Lower lobe of right lung (tissue), 2 donors: ENCODE data around the gene MEGF11. TPM values are rescaled to one million over a fixed set of nuclear protein-coding genes. Genes with fewer than 3 reads are reported as not detected.

Experiments used
- ATAC-seq, 2 donors: fragments of 200-7000 bp; cut with Tn5 transposase; one replicate each; pipeline ENCODE4 v1.9.1; 2020 to 2022; ENCODE audit warnings: mild to moderate bottlenecking in 2 of 2, moderate library complexity in 2 of 2
- DNase-seq: peaks from one replicate; pipeline ENCODE4 v3.0.0-alpha.2; 2020
- H3K27ac ChIP-seq: fragments of 200-600 bp; one replicate; pipeline ENCODE4 v1.8.0; 2022
- H3K27me3 ChIP-seq: fragments of 200-600 bp; one replicate; pipeline ENCODE4 v1.8.0; 2022; ENCODE audit warnings: low read depth
- H3K36me3 ChIP-seq: fragments of 200-600 bp; one replicate; pipeline ENCODE4 v1.8.0; 2022; ENCODE audit warnings: mild to moderate bottlenecking
- H3K4me1 ChIP-seq: fragments of 200-600 bp; one replicate; pipeline ENCODE4 v1.8.0; 2022
- H3K4me3 ChIP-seq: fragments of 200-600 bp; one replicate; pipeline ENCODE4 v1.8.0; 2022; ENCODE audit warnings: mild to moderate bottlenecking
- H3K9me3 ChIP-seq: fragments of 200-600 bp; one replicate; pipeline ENCODE4 v1.8.0; 2022
- CTCF ChIP-seq: fragments of 200-600 bp; IDR thresholded peaks from one replicate; pipeline ENCODE4 v1.8.0; 2022; ENCODE audit warnings: antibody characterized with exemption, mild to moderate bottlenecking
- intact Hi-C: fragments of 100-400 bp; cut with DNase I; formaldehyde crosslinking; loops from one replicate; pipeline ENCODE4 v1.11.0; 2022
- total RNA-seq: library from RNA; stranded (reverse); fragmentation: NEBNext Ultra II Directional; extraction: Animal tissue kit (Norgen Biotek cat#: 25700); gene quantifications from one replicate; pipeline ENCODE4 v1.2.1, GENCODE V29; 2021
- donor health status: DM: no; HTN: yes; CAD: no; lungs with severe emphysema.

MEGF11 gene
- total RNA-seq, 1 donor from 2014 or later: not detected

- Histone ChIP-seq H3K27me3 (no peaks in the 10 kb centered on the region), H3K9me3 (no peaks in the 10 kb centered on the region), H3K4me1 (peaks cover 6% of the 10 kb centered on the region), H3K4me3 (no peak overlapping the region), H3K36me3 (no peaks in the 10 kb centered on the region), H3K27ac (no peak overlapping the region)
- ATAC-seq (no peak), DNase-seq (no peak)
- no peak for TF ChIP-seq CTCF
- intact Hi-C loops: no loop called here
These were observed 316.5 kb downstream of the MEGF11 start for GRCh38 chr15:65937054-65937453.

DNA sequence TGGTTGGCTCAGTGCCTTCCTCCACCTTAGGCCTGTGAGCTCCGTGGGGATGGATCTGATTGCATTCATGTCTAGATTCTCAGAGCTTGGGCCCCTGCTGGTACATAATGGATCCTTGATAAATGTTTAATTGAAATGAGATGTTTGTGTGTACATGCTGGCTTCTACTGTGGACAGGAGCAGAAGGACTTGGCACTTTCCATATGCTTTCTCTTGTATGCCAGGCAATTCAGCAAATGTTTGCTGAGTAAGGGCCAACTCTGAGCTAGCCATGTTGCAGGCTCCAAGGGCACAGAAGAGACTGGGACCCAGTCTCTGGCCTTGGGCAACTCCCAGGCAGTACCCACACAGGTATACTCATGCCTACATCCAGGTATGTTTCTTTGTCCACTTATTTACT lies 317.3 kb downstream of the MEGF11 start:
- ATAC-seq: no peak

GRCh38 chr15:65935391-65935790 lies 318.2 kb downstream of the MEGF11 start:
- no peak for TF ChIP-seq CTCF
- H3K36me3 ChIP-seq: no peaks in the 10 kb centered on the region
- intact Hi-C loops: no loop called here
- no peak for ATAC-seq
- no peaks in the 10 kb centered on the region for H3K27me3 ChIP-seq
- H3K4me1 ChIP-seq: peaks cover 5% of the 10 kb centered on the region
- no peaks in the 10 kb centered on the region for H3K9me3 ChIP-seq
- H3K4me3 ChIP-seq: no peak overlapping the region
- no peak overlapping the region for H3K27ac ChIP-seq
- no peak for DNase-seq

More for the DNA sequence above, 317.3 kb downstream of the MEGF11 start:
- no peaks in the 10 kb centered on the region for H3K27me3 ChIP-seq
- H3K27ac ChIP-seq: no peak overlapping the region
- H3K4me3 ChIP-seq: no peak overlapping the region
- DNase-seq: no peak
- intact Hi-C loops: no loop called here
- no peak for TF ChIP-seq CTCF
- H3K9me3 ChIP-seq: no peaks in the 10 kb centered on the region
- H3K4me1 ChIP-seq: peaks cover 6% of the 10 kb centered on the region
- H3K36me3 ChIP-seq: no peaks in the 10 kb centered on the region

- Histone ChIP-seq H3K9me3 (no peaks in the 10 kb centered on the region), H3K4me3 (no peak overlapping the region), H3K27me3 (no peaks in the 10 kb centered on the region), H3K4me1 (no peaks in the 10 kb centered on the region), H3K27ac (no peak overlapping the region), H3K36me3 (no peaks in the 10 kb centered on the region)
- ATAC-seq (no peak), DNase-seq (no peak)
- TF ChIP-seq CTCF: no peak
- intact Hi-C loops: no loop called here
These were observed 322.3 kb downstream of the MEGF11 start for GRCh38 chr15:65931221-65931620.

- H3K27me3 ChIP-seq: no peaks in the 10 kb centered on the region
- ATAC-seq: no peak
These were observed 323.4 kb downstream of the MEGF11 start for GRCh38 chr15:65930134-65930533.

More at GRCh38 chr15:65930134-65930533, 323.4 kb downstream of the MEGF11 start:
- H3K4me3 ChIP-seq: no peak overlapping the region
- DNase-seq: no peak
- no peaks in the 10 kb centered on the region for H3K9me3 ChIP-seq
- H3K27ac ChIP-seq: no peak overlapping the region
- no peaks in the 10 kb centered on the region for H3K36me3 ChIP-seq
- no peak for TF ChIP-seq CTCF
- intact Hi-C loops: no loop called here
- H3K4me1 ChIP-seq: no peaks in the 10 kb centered on the region
